ENCODE results near the gene MAPK1. TPM values are rescaled to one million over a fixed set of nuclear protein-coding genes. Genes with fewer than 3 reads are reported as not detected.
"Not testable (repeated sequence)": the region's sequence is repeated elsewhere in the genome, so short reads cannot be mapped to it uniquely, and the experiment has no call there.

Gene MAPK1
- total RNA-seq, 1 donor, result 74.2 TPM

DNA sequence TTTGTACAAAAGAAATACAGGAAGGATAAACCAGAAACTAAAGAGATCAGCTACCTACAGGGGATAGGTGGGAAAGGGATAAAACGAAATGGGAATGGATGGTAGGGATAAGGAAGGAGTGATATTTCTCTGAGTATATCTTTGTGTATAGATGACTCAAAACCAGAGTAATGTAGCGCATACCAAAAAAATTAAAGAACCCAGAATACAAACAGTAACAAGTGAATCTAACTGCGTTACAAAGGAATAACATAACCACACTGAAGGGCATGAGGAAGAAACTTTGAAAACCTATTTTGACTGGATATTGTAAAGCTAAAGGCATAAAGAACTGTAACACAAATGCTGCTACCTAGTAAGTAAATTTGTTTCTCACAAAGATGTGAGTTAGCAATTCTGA is 37.9 kb downstream of the MAPK1 start:
- H3K4me3 ChIP-seq (ENCODE audit: low read depth, low read length), result no peak overlapping the region
- TF ChIP-seq, protein P1, sequence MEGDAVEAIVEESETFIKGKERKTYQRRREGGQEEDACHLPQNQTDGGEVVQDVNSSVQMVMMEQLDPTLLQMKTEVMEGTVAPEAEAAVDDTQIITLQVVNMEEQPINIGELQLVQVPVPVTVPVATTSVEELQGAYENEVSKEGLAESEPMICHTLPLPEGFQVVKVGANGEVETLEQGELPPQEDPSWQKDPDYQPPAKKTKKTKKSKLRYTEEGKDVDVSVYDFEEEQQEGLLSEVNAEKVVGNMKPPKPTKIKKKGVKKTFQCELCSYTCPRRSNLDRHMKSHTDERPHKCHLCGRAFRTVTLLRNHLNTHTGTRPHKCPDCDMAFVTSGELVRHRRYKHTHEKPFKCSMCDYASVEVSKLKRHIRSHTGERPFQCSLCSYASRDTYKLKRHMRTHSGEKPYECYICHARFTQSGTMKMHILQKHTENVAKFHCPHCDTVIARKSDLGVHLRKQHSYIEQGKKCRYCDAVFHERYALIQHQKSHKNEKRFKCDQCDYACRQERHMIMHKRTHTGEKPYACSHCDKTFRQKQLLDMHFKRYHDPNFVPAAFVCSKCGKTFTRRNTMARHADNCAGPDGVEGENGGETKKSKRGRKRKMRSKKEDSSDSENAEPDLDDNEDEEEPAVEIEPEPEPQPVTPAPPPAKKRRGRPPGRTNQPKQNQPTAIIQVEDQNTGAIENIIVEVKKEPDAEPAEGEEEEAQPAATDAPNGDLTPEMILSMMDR (IDR thresholded peaks at IDR 0.05; ENCODE audit: insufficient read depth, low read length), result no peak
- DNase-seq (ENCODE audit: low read depth), result no peak

DNA sequence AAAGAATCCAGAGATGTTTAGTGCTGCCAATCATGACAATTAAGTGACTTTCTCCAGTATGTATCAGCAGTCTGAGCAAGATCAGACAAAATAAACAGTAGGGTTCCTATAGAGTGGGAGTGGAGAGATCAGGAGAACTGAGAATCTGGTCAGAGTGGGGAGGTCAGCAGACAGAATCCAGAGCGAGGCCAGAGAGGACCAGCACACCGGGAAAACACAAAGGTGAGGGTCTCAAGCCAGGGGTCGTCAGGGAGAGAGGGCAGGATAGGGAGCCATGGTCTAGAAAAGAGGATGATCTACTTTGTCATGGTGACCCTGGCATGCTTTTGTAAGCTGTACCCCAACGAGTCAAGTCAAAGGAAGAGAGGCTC is 39.2 kb downstream of the MAPK1 start:
- TF ChIP-seq, protein P1 (IDR thresholded peaks at IDR 0.05; ENCODE audit: insufficient read depth, low read length), result no peak
- no peak overlapping the region for H3K4me3 ChIP-seq (ENCODE audit: low read depth, low read length)
- no peak for DNase-seq (ENCODE audit: low read depth)

DNA sequence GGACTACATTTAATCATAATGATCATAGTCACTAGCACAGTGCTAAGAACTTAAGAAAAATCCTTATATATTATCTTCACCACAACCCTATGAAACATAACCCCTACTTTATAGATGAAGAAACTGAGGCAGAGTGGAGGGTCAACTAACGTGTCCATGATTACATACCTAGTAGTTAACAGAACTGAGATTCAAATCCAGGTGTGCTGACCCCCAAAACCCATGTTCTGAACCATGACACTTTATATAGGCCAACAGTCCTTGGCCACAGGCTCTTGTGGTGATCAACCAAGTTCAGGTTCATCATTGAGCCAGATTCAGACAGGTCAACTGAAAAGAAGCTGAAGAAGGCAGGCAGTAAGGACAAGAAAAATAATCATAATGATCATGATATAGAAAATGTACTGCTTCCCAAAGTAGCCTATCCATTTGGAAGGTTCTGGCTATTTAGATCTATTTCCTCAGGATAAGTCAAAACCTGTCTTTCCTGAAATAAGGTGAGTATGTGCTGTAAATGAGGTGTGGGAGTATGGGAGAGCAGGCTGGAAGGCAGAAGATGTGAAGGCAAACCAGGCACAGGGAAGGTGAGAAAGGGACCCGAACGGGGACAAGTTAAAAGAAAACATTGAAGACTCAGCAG is 39.7 kb downstream of the MAPK1 start:
- TF ChIP-seq, protein P1 (IDR thresholded peaks at IDR 0.05; ENCODE audit: insufficient read depth, low read length), result no peak
- no peak overlapping the region for H3K4me3 ChIP-seq (ENCODE audit: low read depth, low read length)
- no peak for DNase-seq (ENCODE audit: low read depth)

DNA sequence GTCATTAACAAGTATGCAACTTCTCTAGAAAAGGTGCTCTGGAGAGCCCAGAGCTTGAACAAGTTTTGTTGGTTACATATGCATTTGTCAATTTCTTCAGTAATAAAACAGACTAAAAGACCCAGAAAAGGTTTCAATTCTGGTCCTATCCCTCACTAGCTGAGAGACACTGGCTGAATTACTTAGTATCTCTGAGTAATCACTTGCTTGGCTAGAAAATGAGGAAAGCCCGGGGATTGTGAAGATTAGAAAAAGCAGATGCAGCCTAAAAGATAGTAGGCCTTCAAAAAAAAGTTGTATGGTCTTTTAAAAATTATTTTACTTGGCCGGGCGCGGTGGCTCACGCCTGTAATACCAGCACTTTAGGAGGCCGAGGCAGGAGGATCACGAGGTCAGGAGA is 41.2 kb downstream of the MAPK1 start:
- DNase-seq (ENCODE audit: low read depth), result no peak
- no peak overlapping the region for H3K4me3 ChIP-seq (ENCODE audit: low read depth, low read length)
- TF ChIP-seq, protein P1 (IDR thresholded peaks at IDR 0.05; ENCODE audit: insufficient read depth, low read length), result no peak

DNA sequence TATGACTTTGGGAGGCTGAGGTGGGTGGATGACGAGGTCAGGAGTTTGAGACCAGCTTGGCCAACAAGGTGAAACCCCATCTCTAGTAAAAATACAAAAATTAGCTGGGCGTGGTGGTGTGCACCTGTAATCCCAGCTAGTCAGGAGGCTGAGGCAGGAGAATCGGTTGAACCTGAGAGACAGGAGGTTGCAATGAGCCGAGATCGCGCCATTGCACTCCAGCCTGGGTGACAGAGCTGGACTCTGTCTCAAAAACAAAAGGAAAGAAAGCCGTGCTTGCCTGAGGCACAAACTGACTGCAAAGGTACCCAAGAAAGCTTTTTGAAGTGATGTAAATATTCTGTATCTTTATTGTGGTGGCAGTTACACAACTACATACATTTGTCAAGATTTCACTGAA is 42.5 kb downstream of the MAPK1 start:
- not testable (repeated sequence) for DNase-seq (ENCODE audit: low read depth); H3K4me3 ChIP-seq (ENCODE audit: low read depth, low read length)

DNA sequence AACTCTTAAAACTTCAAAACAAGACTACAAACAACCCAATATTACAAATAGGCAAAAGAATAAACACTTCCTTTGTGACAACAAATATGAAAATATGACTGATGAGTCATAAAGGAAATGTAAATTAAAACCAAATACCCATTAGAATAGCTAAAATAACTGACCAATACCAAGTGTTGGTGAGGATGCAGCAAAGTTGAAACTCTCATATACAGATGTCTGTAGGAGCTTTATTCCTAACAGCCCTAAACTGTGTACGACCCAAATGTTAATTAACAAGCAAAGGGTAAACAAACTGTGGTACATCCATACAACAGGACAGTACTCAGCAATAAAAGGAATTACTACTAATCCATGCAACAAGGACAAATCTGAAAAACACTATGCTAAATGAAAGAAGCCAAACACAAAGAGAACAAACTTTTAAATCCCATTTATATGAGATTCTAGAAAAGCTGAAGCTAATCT is 43.0 kb downstream of the MAPK1 start:
- no peak for DNase-seq (ENCODE audit: low read depth)
- TF ChIP-seq, protein P1 (IDR thresholded peaks at IDR 0.05; ENCODE audit: insufficient read depth, low read length), result no peak
- no peak overlapping the region for H3K4me3 ChIP-seq (ENCODE audit: low read depth, low read length)

DNA sequence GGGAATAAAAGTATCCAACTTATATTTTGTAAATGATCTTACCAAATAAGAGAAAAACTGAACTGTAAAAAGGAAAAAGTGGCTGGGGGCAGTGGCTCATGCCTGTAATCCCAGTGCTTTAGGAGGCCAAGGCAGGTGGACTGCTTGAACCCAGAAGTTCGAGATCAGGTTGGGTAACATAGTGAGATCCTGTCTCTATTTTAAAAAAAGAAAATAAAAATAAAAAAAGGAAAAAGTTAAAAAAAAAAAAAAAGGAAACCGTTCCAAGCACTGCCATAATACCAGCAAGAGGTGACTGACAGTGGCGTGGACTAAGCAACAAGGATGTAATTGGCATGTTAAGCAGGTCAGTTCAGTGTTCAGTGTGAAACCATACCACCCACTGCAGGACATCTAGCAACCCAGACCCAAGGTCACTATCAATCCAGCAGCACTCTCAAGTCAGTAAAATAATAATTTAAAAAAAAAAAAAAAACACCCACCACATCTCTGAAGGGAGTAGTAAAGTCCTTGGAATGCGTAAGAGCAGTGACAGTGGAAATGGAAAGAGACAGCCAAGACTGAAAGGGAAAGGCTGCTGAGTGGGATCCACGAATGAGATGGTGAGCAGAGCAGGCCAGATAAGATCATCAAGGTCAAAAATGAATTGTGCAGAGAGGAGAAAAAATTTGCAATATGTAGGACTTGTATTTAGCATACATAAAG is 43.6 kb downstream of the MAPK1 start:
- TF ChIP-seq, protein P1 (IDR thresholded peaks at IDR 0.05; ENCODE audit: insufficient read depth, low read length), result no peak
- no peak overlapping the region for H3K4me3 ChIP-seq (ENCODE audit: low read depth, low read length)
- peak; percentile 34 for DNase-seq (ENCODE audit: low read depth)

Measured in fibroblast of the aortic adventitia (primary cell).